Kidney (tissue), 14 donors: ENCODE data around the gene MGP. TPM values are rescaled to one million over a fixed set of nuclear protein-coding genes. Genes with fewer than 3 reads are reported as not detected.

Source experiments
- DNase-seq, 5 donors: peaks; one replicate each; pipeline ENCODE4 v3.0.0-alpha.2; 2013 to 2020
- FAIRE-seq: peaks from 2 replicates; lab custom pipeline; 2012; peaks lifted over from hg19 to GRCh38; lab: Jason Lieb, UNC
- H3K27ac ChIP-seq, 2 donors: one replicate each; pipeline ENCODE4 v1.7.0; 2013; ENCODE audit warnings: low read depth in 2 of 2, low read length in 2 of 2, inconsistent platforms in 1 of 2
- H3K27me3 ChIP-seq: one replicate; pipeline ENCODE4 v1.7.1; 2013; ENCODE audit warnings: low read length, inconsistent platforms; ENCODE audit not compliant: control insufficient read depth, insufficient read depth
- H3K36me3 ChIP-seq, 3 donors: one replicate each; pipeline versions ENCODE4 v1.7.0 to v1.7.1; 2013; ENCODE audit warnings: low read length in 3 of 3, control low read depth in 1 of 3, inconsistent platforms in 1 of 3; ENCODE audit not compliant: insufficient read depth in 3 of 3, control insufficient read depth in 2 of 3
- H3K4me1 ChIP-seq, 3 donors: one replicate each; pipeline versions ENCODE4 v1.7.0 to v1.7.1; 2013; ENCODE audit warnings: low read length in 3 of 3, inconsistent platforms in 1 of 3, low read depth in 1 of 3; ENCODE audit not compliant: control insufficient read depth in 2 of 3, insufficient read depth in 2 of 3
- H3K4me3 ChIP-seq, 3 donors: one replicate each; pipeline versions ENCODE4 v1.7.0 to v1.8.1; 2013; ENCODE audit warnings: low read length in 3 of 3, control low read depth in 1 of 3, inconsistent platforms in 1 of 3
- H3K9ac ChIP-seq, 3 donors: one replicate each; pipeline versions ENCODE4 v1.7.0 to v1.7.1; 2013; ENCODE audit warnings: low read length in 3 of 3, control low read depth in 1 of 3, inconsistent platforms in 1 of 3
- H3K9me3 ChIP-seq, 3 donors: one replicate each; pipeline versions ENCODE4 v1.7.0 to v1.7.1; 2013; ENCODE audit warnings: low read length in 3 of 3, control low read depth in 1 of 3, inconsistent platforms in 1 of 3; ENCODE audit not compliant: control insufficient read depth in 2 of 3, insufficient read depth in 1 of 3
- intact Hi-C: fragments of 100-400 bp; cut with DNase I; formaldehyde crosslinking; loops from one replicate; pipeline ENCODE4 v1.11.1; 2022
- polyA plus RNA-seq: library from polyadenylated mRNA; stranded (reverse); fragments of 350-450 nt; fragmentation: Illumina TruSeq; extraction: RNeasy Lipid Tissue Mini Kit (QIAGEN cat#74804); gene quantifications from one replicate; pipeline ENCODE4 v1.2.3, GENCODE V29; 2014; ENCODE audit warnings: low read depth, low replicate concordance; ENCODE audit not compliant: insufficient read depth
- total RNA-seq: library from RNA; stranded (reverse); fragmentation: NEBNext Ultra II Directional; extraction: Animal tissue kit (Norgen Biotek cat#: 25700); gene quantifications from one replicate; pipeline ENCODE4 v1.2.1, GENCODE V29; 2021
- TF ChIP-seq, protein P1 (sequence below): IDR thresholded peaks from 3 replicates; pipeline ENCODE4 v1.5.1; 2012; ENCODE audit warnings: mild to moderate bottlenecking, moderate library complexity, borderline replicate concordance; ENCODE audit not compliant: insufficient read depth; ENCODE audit errors: extremely low read depth
- donor health status: control.
- donor health status: control.
- donor health status: control.
- donor health status: control.
- donor health status: control.
- donor health status: DM: yes; HTN: yes; CAD: no.
- donor health status: Normal renal cell carcinoma (clear cell type).

MGP gene
- total and polyA plus RNA-seq, 2 donors from 2014 or later, result 745 to 811 TPM

- no peak overlapping the region for H3K4me3 ChIP-seq
- no peaks in the 10 kb centered on the region for H3K27me3 ChIP-seq
- no peaks in the 10 kb centered on the region for H3K9me3 ChIP-seq
- no peaks in the 10 kb centered on the region for H3K4me1 ChIP-seq
- TF ChIP-seq, protein P1, sequence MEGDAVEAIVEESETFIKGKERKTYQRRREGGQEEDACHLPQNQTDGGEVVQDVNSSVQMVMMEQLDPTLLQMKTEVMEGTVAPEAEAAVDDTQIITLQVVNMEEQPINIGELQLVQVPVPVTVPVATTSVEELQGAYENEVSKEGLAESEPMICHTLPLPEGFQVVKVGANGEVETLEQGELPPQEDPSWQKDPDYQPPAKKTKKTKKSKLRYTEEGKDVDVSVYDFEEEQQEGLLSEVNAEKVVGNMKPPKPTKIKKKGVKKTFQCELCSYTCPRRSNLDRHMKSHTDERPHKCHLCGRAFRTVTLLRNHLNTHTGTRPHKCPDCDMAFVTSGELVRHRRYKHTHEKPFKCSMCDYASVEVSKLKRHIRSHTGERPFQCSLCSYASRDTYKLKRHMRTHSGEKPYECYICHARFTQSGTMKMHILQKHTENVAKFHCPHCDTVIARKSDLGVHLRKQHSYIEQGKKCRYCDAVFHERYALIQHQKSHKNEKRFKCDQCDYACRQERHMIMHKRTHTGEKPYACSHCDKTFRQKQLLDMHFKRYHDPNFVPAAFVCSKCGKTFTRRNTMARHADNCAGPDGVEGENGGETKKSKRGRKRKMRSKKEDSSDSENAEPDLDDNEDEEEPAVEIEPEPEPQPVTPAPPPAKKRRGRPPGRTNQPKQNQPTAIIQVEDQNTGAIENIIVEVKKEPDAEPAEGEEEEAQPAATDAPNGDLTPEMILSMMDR, result no peak
- FAIRE-seq (no peak), DNase-seq (no peak)
- H3K27ac ChIP-seq, result no peak overlapping the region
- intact Hi-C loops, result no loop called here
- no peak overlapping the region for H3K9ac ChIP-seq
- H3K36me3 ChIP-seq, result no peaks in the 10 kb centered on the region
These were observed 51.1 kb downstream of the MGP start for GRCh38 chr12:14834509-14834908.

DNA sequence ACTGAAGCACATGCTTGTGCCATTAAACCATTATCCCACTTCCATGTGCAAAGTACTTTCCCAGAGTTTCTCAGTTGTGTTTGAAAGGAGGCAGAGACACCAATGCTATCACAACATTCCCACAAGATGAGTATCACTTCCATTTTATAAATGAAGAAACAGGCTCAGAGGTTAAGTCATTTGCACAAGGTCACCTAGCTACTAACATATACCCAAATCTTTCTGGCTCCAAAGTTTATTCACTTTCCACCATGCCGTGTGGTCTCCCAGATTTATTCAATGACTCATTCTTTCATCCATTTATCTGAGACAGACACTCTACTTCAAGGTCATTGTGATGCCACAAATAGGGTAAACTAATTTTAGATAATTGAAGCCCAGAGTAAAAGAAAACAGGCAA is 51.7 kb downstream of the MGP start:
- DNase-seq (no peak), FAIRE-seq (no peak)
- TF ChIP-seq, protein P1, result no peak
- H3K9me3 ChIP-seq, result no peaks in the 10 kb centered on the region
- H3K9ac ChIP-seq, result no peak overlapping the region
- no peak overlapping the region for H3K4me3 ChIP-seq
- no peaks in the 10 kb centered on the region for H3K27me3 ChIP-seq
- H3K36me3 ChIP-seq, result no peaks in the 10 kb centered on the region
- no peaks in the 10 kb centered on the region for H3K4me1 ChIP-seq
- H3K27ac ChIP-seq, result no peak overlapping the region
- intact Hi-C loops, result no loop called here

GRCh38 chr12:14833336-14833735 is 52.3 kb downstream of the MGP start:
- Histone ChIP-seq H3K9me3 (no peaks in the 10 kb centered on the region), H3K4me1 (no peaks in the 10 kb centered on the region), H3K27ac (no peak overlapping the region), H3K4me3 (no peak overlapping the region), H3K9ac (no peak overlapping the region), H3K27me3 (no peaks in the 10 kb centered on the region), H3K36me3 (no peaks in the 10 kb centered on the region)
- intact Hi-C loops, result no loop called here
- FAIRE-seq (no peak), DNase-seq (no peak)
- TF ChIP-seq, protein P1, result no peak

Other genes with a start within 250 kb of the MGP start
- gene GUCY2C, start 189.3 kb downstream of the MGP start, total RNA-seq, result not detected
- not detected for gene GUCY2C, start 189.3 kb downstream of the MGP start, polyA plus RNA-seq
- gene WBP11, start 82.4 kb downstream of the MGP start, total RNA-seq, result 55.5 TPM
- 17.6 TPM for gene WBP11, start 82.4 kb downstream of the MGP start, polyA plus RNA-seq
- 2.0 TPM for gene C12orf60, start 82.2 kb downstream of the MGP start, total RNA-seq
- gene C12orf60, start 82.2 kb downstream of the MGP start, polyA plus RNA-seq, result 4.5 TPM
- 0.76 TPM for gene SMCO3, start 71.7 kb downstream of the MGP start, total RNA-seq
- gene SMCO3, start 71.7 kb downstream of the MGP start, polyA plus RNA-seq, result 10.9 TPM
- 3.0 TPM for gene ART4, start 42.3 kb downstream of the MGP start, total RNA-seq
- 2.6 TPM for gene ART4, start 42.3 kb downstream of the MGP start, polyA plus RNA-seq
- gene ERP27, start 52.7 kb upstream of the MGP start, total RNA-seq, result 11.0 TPM
- 35.3 TPM for gene ERP27, start 52.7 kb upstream of the MGP start, polyA plus RNA-seq
- gene ARHGDIB, start 75.7 kb upstream of the MGP start, total RNA-seq, result 151 TPM
- gene ARHGDIB, start 75.7 kb upstream of the MGP start, polyA plus RNA-seq, result 127 TPM
- not detected for gene PDE6H, start 87.2 kb upstream of the MGP start, total RNA-seq
- not detected for gene PDE6H, start 87.2 kb upstream of the MGP start, polyA plus RNA-seq